SU-DHL-6 (cell line): ENCODE results near the gene ANO6.

Source experiments
- H2AFZ ChIP-seq: fragments of 200-600 bp; sonication (generic); 2 replicates; pipeline ENCODE4 v1.6.1; 2014; ENCODE audit warnings: low read depth, mild to moderate bottlenecking, moderate library complexity, mixed read lengths, antibody characterized with exemption, low read length; ENCODE audit not compliant: severe bottlenecking
- H3F3A ChIP-seq: fragments of 200-600 bp; shearing (Covaris generic); 2 replicates; pipeline ENCODE4 v1.6.0; 2016; ENCODE audit warnings: antibody characterized with exemption, mild to moderate bottlenecking; ENCODE audit not compliant: insufficient read depth
- H3K27ac ChIP-seq: fragments of 200-600 bp; sonication (generic); 2 replicates; pipeline ENCODE4 v1.5.1; 2016; ENCODE audit warnings: low read depth, mild to moderate bottlenecking, low read length, moderate library complexity, mixed read lengths
- H3K27me3 ChIP-seq: fragments of 200-600 bp; sonication (generic), shearing (Covaris generic); 2 replicates; pipeline ENCODE4 v1.6.0; 2014; ENCODE audit warnings: mild to moderate bottlenecking, low read length
- H3K36me3 ChIP-seq: fragments of 200-600 bp; sonication (generic); 2 replicates; pipeline ENCODE4 v1.6.1; 2014; ENCODE audit warnings: mild to moderate bottlenecking, low read length, mixed read lengths
- H3K4me2 ChIP-seq: fragments of 300-600, 200-600 bp; shearing (Covaris generic), sonication (generic); 2 replicates; pipeline ENCODE4 v1.6.0; 2014; ENCODE audit warnings: low read length, low read depth, mild to moderate bottlenecking; ENCODE audit not compliant: poor library complexity, severe bottlenecking
- H3K4me3 ChIP-seq: fragments of 200-600 bp; sonication (generic); 2 replicates; pipeline ENCODE4 v1.5.1; 2014; ENCODE audit warnings: antibody characterized with exemption, low read length, mild to moderate bottlenecking, mixed read lengths; ENCODE audit not compliant: insufficient read depth, poor library complexity, severe bottlenecking
- H3K79me2 ChIP-seq: fragments of 200-600 bp; sonication (generic); 2 replicates; pipeline ENCODE4 v1.6.1; 2014; ENCODE audit warnings: mild to moderate bottlenecking, low read length, moderate library complexity; ENCODE audit not compliant: insufficient read depth
- H3K9ac ChIP-seq: fragments of 200-600 bp; sonication (generic); 2 replicates; pipeline ENCODE4 v1.7.0; 2014; ENCODE audit warnings: mild to moderate bottlenecking, low read length
- H3K9me2 ChIP-seq: fragments of 200-600 bp; sonication (generic); replicated peaks from 2 replicates; pipeline ENCODE4 v1.6.1; 2014; ENCODE audit warnings: low read length; ENCODE audit not compliant: insufficient read depth
- H3K9me3 ChIP-seq: fragments of 200-600 bp; sonication (generic); 2 replicates; pipeline ENCODE4 v1.6.1; 2014; ENCODE audit warnings: low read length, mixed read lengths; ENCODE audit not compliant: insufficient read depth
- H4K20me1 ChIP-seq: fragments of 200-600 bp; sonication (generic); 2 replicates; pipeline ENCODE4 v1.6.1; 2014; ENCODE audit warnings: low read depth, mild to moderate bottlenecking, antibody characterized with exemption, low read length, moderate library complexity, mixed read lengths
- EZH2phosphoT487 ChIP-seq: fragments of 200-600 bp; sonication (generic), shearing (Covaris generic); conservative IDR thresholded peaks from 2 replicates; pipeline ENCODE4 v1.6.1; 2018; ENCODE audit warnings: mild to moderate bottlenecking, antibody characterized with exemption, low read length, moderate library complexity, mixed read lengths
- TF ChIP-seq, protein P1 (sequence below): fragments of 200-600 bp; sonication (generic); IDR thresholded peaks from one replicate; pipeline ENCODE4 v1.5.1; 2017; ENCODE audit warnings: antibody characterized with exemption, mild to moderate bottlenecking, low read length, moderate library complexity; ENCODE audit not compliant: insufficient read depth, poor library complexity, severe bottlenecking

The ANO6 gene

DNA sequence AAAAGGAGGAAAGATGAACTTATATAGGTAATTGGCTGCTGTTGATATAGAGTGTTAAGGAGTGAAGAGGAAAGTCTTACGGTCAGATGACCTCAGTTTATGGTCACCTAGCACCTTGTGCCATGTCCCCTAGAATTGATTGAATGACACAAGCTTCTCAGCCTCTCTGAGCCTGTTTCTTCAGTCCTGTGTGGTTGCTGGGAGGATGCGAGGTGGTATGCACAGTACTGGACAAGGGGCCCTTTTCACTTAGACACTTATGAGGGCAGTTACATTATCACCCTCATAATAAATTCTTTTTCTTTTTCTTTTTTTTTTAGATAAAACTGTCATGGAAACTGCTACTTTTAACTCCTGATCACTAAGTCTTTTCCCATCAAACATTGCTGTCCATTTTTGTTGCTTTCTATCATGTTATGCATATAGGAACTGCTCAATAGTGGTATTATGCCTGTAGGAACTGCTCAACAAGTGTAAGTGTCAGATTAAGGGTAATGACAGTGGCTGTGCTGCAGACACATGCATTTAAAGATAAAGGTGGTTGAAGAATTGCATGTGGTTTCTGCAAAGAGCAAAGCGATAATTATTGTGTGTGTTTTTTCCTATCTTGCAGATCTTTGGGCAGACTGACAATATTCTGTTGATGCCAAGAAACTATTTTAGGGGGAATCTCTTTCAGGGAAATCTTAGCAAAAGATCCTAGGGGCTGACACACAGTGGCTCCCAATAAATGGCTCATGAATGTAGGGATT, 11.6 kb downstream of the ANO6 start:
- TF ChIP-seq, protein P1, sequence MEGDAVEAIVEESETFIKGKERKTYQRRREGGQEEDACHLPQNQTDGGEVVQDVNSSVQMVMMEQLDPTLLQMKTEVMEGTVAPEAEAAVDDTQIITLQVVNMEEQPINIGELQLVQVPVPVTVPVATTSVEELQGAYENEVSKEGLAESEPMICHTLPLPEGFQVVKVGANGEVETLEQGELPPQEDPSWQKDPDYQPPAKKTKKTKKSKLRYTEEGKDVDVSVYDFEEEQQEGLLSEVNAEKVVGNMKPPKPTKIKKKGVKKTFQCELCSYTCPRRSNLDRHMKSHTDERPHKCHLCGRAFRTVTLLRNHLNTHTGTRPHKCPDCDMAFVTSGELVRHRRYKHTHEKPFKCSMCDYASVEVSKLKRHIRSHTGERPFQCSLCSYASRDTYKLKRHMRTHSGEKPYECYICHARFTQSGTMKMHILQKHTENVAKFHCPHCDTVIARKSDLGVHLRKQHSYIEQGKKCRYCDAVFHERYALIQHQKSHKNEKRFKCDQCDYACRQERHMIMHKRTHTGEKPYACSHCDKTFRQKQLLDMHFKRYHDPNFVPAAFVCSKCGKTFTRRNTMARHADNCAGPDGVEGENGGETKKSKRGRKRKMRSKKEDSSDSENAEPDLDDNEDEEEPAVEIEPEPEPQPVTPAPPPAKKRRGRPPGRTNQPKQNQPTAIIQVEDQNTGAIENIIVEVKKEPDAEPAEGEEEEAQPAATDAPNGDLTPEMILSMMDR, result no peak
- TF ChIP-seq EZH2phosphoT487, result no peak
- no peaks in the 10 kb centered on the region for H3K9me3 ChIP-seq
- H3K9ac ChIP-seq, result no peak overlapping the region
- no peaks in the 10 kb centered on the region for H3K36me3 ChIP-seq
- H3K27ac ChIP-seq, result no peak overlapping the region
- no peak overlapping the region for H2AFZ ChIP-seq
- H3K79me2 ChIP-seq, result no peaks in the 10 kb centered on the region
- no peaks in the 10 kb centered on the region for H3K9me2 ChIP-seq
- no peaks in the 10 kb centered on the region for H3F3A ChIP-seq
- H3K4me2 ChIP-seq, result no peak overlapping the region
- H3K4me3 ChIP-seq, result no peak overlapping the region
- H4K20me1 ChIP-seq, result no peaks in the 10 kb centered on the region
- H3K27me3 ChIP-seq, result no peaks in the 10 kb centered on the region

DNA sequence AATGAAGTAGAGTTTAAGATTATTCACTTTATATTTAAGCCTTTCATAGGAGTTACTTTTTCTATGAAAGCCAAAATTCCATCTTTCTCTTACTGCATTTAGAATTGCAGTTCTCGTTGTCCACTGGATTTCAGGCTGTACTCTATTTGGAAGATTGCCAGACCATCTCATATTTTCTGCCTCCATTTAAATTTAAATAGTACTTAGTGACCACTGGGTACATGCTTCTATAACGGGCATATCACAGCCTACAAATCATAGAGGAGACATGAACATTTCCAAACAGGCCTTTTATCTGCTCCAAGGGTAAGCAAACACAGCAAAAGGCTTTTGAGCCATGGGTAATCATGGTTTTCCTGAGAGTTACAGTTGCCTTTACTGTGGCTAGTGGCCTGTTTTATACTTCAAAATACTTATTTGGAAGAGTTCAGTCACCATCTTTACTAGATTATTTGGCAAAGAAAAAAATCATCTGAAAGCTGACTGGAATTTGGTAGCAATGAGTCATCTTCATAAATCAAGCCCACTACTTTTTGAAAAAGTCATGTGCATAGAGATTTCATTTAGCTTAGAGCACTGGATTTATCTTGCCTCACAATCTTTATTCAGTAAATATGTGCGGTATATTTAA, 15.7 kb downstream of the ANO6 start:
- no peak overlapping the region for H3K4me3 ChIP-seq
- H3K9me2 ChIP-seq, result no peaks in the 10 kb centered on the region
- no peak overlapping the region for H3K27ac ChIP-seq
- no peaks in the 10 kb centered on the region for H4K20me1 ChIP-seq
- no peak overlapping the region for H3K4me2 ChIP-seq
- H3F3A ChIP-seq, result no peaks in the 10 kb centered on the region
- no peaks in the 10 kb centered on the region for H3K36me3 ChIP-seq
- no peaks in the 10 kb centered on the region for H3K79me2 ChIP-seq
- no peaks in the 10 kb centered on the region for H3K9me3 ChIP-seq
- TF ChIP-seq, protein P1, result no peak
- TF ChIP-seq EZH2phosphoT487, result no peak
- H2AFZ ChIP-seq, result no peak overlapping the region
- H3K9ac ChIP-seq, result no peak overlapping the region
- H3K27me3 ChIP-seq, result no peaks in the 10 kb centered on the region

GRCh38 chr12:45232146-45232755, 16.4 kb downstream of the ANO6 start:
- no peaks in the 10 kb centered on the region for H4K20me1 ChIP-seq
- H3K9me2 ChIP-seq, result no peaks in the 10 kb centered on the region
- no peaks in the 10 kb centered on the region for H3F3A ChIP-seq
- H3K27ac ChIP-seq, result no peak overlapping the region
- no peaks in the 10 kb centered on the region for H3K79me2 ChIP-seq
- no peak overlapping the region for H2AFZ ChIP-seq
- H3K4me2 ChIP-seq, result no peak overlapping the region
- no peak overlapping the region for H3K9ac ChIP-seq
- H3K4me3 ChIP-seq, result no peak overlapping the region
- no peaks in the 10 kb centered on the region for H3K27me3 ChIP-seq
- TF ChIP-seq EZH2phosphoT487, result no peak
- H3K36me3 ChIP-seq, result no peaks in the 10 kb centered on the region
- H3K9me3 ChIP-seq, result no peaks in the 10 kb centered on the region
